Right lobe of liver (tissue), 6 donors: ENCODE results near the gene POMT1. TPM values are rescaled to one million over a fixed set of nuclear protein-coding genes. Genes with fewer than 3 reads are reported as not detected.
A peak's percentile ranks its signal among the peaks of the same experiment; 100 is the strongest.

Experiments used
- ATAC-seq, 4 donors: fragments of 200-7000 bp; cut with Tn5 transposase; one replicate each; pipeline ENCODE4 v1.9.1; 2020; ENCODE audit warnings: mild to moderate bottlenecking in 4 of 4, moderate library complexity in 4 of 4
- DNase-seq, 3 donors: peaks; one replicate each; pipeline ENCODE4 v3.0.0-alpha.2; 2020
- H3K27ac ChIP-seq, 3 donors: fragments of 200-600 bp; one replicate each; pipeline ENCODE4 v1.8.0; 2022
- H3K27me3 ChIP-seq, 2 donors: fragments of 200-600 bp; one replicate each; pipeline ENCODE4 v1.8.0; 2022
- H3K36me3 ChIP-seq, 4 donors: fragments of 200-600 bp; sonication (generic) in 1 of 4; one replicate each; pipeline versions ENCODE4 v1.5.1 to v1.8.0; 2017 to 2022; ENCODE audit warnings: control low read depth in 1 of 4
- H3K4me1 ChIP-seq, 4 donors: fragments of 200-600 bp; sonication (generic) in 1 of 4; one replicate each; pipeline versions ENCODE4 v1.5.1 to v1.8.0; 2017 to 2022; ENCODE audit warnings: control low read depth in 1 of 4
- H3K4me3 ChIP-seq, 3 donors: fragments of 200-600 bp; one replicate each; pipeline ENCODE4 v1.8.0; 2022
- H3K9me3 ChIP-seq, 4 donors: fragments of 200-600 bp; sonication (generic) in 1 of 4; one replicate each; pipeline versions ENCODE4 v1.5.1 to v1.8.0; 2017 to 2022; ENCODE audit warnings: control low read depth in 1 of 4
- POLR2A ChIP-seq: fragments of 450-650 bp; IDR thresholded peaks from one replicate; pipeline ENCODE4 v1.6.1; 2017; ENCODE audit warnings: antibody characterized with exemption, mild to moderate bottlenecking
- WGBS: methylation state at CpG from one replicate; pipeline ENCODE4 v1.1.6; 2018; ENCODE audit warnings: low coverage, low lambda C conversion rate; ENCODE audit not compliant: insufficient coverage; ENCODE audit errors: missing lambda C conversion rate; 5-methylcytosine and 5-hydroxymethylcytosine counted together
- intact Hi-C, 2 donors: fragments of 100-400 bp; cut with DNase I; formaldehyde crosslinking; loops; one replicate each; pipeline versions ENCODE4 v1.11.2 to v1.14.1; 2022
- total RNA-seq, 6 experiments: library from RNA; depleted of rRNA in 2 of 6; stranded (reverse); fragments of >200 nt in 2 of 6; fragmentation: NEBNext Ultra II Directional in 3 of 6; extraction: Animal tissue kit (Norgen Biotek cat#: 25700) in 3 of 6; gene quantifications; one replicate each; pipeline versions ENCODE4 v1.1.0 to v1.2.4, GENCODE V29; 2016 to 2023
- TF ChIP-seq, protein P1 (sequence below), 4 donors: fragments of 200-600 bp in 3 of 4; fragments of 450-650 bp in 1 of 4; IDR thresholded peaks; one replicate each; pipeline versions ENCODE4 v1.5.1 to v1.8.0; 2016 to 2022; ENCODE audit warnings: antibody characterized with exemption in 4 of 4, mild to moderate bottlenecking in 2 of 4
- donor health status: DM: no; HTN: yes; CAD: no.
- donor health status: DM: no; HTN: no; CAD: no.
- donor health status: DM: no; HTN: no; CAD: no.
- donor health status: DM: no; HTN: yes; CAD: no.
- donor health status: DM: no; HTN: yes; CAD: no.

POMT1 gene
- total RNA-seq, 6 experiments from 2014 or later, result 14.3 to 17.7 (median 15.7) TPM

DNA sequence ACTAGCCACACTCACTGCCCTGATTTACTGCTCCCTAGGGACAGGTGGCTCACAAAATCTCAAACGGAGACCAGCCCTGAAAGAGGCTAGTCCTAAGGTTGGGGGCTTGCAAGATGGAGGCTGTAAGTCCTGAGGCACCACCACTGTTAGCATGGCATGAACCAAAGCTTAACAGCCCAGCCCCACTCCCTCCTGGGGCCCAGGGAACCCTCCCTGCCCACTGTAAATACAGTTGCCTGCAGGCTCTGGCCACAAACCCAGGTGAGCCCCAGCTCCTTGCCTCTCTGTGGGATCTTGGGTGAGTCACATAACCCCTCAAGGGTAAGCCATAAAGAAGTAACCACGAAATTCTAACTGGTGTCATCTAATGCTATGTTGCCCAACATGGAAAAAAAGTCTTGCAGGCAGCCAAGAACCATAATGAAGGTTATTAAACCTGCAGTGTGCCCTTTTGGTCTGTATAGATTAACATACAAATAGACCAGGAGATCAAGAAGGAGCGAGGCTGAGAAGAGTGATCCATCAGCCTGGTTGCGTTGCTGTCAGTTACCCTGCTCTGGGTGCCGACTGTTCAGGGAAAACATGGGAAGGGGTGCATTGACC lies 1.7 kb upstream of the POMT1 start:
- no peak for ATAC-seq

DNA sequence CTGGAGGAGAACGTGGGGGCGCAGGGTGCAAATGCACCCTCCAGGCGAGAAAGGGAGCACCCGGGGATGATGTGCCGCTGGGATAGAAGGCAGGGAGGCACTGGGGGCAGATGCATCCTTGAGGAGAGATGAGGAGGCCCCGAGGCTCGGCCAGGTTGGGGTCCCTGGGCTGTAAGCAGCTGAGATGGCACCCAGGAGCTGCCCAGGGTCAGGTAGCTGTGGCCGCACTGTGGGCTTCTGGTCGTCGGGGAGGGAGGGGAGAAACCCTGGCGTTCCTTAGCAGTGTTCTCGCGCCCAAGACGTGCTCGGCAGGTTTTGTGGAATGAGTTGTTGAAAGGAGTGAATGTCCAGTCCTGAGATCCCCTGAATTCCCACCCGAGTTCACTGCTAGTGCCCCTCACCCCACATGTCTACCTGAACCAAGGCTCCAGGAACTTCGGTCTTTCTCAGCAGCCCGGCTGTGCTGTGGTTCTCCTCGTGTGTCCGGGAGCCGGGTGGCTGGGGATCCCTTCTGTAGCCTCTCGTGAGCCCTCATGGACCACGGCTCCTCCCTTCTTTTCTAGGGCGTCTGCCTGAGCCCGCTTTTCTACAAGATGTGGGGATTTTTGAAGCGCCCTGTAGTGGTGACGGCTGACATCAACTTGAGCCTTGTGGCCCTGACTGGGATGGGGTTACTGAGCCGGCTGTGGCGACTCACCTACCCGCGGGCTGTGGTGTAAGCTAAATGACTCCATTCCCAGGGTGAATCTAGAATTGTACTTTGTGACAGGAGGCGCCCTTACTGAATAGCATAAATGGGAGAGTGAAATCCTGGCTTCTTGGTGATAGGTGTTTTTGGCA lies 1.1 kb downstream of the POMT1 start:
- TF ChIP-seq, protein P1, sequence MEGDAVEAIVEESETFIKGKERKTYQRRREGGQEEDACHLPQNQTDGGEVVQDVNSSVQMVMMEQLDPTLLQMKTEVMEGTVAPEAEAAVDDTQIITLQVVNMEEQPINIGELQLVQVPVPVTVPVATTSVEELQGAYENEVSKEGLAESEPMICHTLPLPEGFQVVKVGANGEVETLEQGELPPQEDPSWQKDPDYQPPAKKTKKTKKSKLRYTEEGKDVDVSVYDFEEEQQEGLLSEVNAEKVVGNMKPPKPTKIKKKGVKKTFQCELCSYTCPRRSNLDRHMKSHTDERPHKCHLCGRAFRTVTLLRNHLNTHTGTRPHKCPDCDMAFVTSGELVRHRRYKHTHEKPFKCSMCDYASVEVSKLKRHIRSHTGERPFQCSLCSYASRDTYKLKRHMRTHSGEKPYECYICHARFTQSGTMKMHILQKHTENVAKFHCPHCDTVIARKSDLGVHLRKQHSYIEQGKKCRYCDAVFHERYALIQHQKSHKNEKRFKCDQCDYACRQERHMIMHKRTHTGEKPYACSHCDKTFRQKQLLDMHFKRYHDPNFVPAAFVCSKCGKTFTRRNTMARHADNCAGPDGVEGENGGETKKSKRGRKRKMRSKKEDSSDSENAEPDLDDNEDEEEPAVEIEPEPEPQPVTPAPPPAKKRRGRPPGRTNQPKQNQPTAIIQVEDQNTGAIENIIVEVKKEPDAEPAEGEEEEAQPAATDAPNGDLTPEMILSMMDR (IDR thresholded peaks at IDR 0.05), result no peak
- no peak for TF ChIP-seq POLR2A
- H3K36me3 ChIP-seq, result peaks cover 0 to 6% (median 0%) of the 10 kb centered on the region in 4 donors
- peak overlapping the region; percentile 95 to 100 (median 99) for H3K4me3 ChIP-seq
- no peak overlapping the region for H3K27ac ChIP-seq
- DNase-seq (no peak), ATAC-seq (peak in 2 of 4 donors; percentile 6 to 22)
- no peaks in the 10 kb centered on the region for H3K9me3 ChIP-seq
- H3K4me1 ChIP-seq, result peaks cover 0 to 19% (median 7%) of the 10 kb centered on the region in 4 donors
- intact Hi-C loops, result no loop called here
- no peaks in the 10 kb centered on the region for H3K27me3 ChIP-seq
- WGBS, result 24% methylated on average over 29 of the region's 32 CpGs

More for the DNA sequence above, 1.7 kb upstream of the POMT1 start:
- Histone ChIP-seq H3K27me3 (no peaks in the 10 kb centered on the region), H3K36me3 (peaks cover 0 to 22% (median 10%) of the 10 kb centered on the region in 4 donors), H3K4me3 (no peak overlapping the region), H3K9me3 (no peaks in the 10 kb centered on the region), H3K27ac (no peak overlapping the region), H3K4me1 (peaks cover 0 to 17% (median 5%) of the 10 kb centered on the region in 4 donors)
- WGBS, result 51% methylated on average over 3 of the region's 5 CpGs
- TF ChIP-seq POLR2A, result no peak
- TF ChIP-seq, protein P1 (IDR thresholded peaks at IDR 0.05), result no peak
- intact Hi-C loops, result no loop called here
- DNase-seq, result no peak

DNA sequence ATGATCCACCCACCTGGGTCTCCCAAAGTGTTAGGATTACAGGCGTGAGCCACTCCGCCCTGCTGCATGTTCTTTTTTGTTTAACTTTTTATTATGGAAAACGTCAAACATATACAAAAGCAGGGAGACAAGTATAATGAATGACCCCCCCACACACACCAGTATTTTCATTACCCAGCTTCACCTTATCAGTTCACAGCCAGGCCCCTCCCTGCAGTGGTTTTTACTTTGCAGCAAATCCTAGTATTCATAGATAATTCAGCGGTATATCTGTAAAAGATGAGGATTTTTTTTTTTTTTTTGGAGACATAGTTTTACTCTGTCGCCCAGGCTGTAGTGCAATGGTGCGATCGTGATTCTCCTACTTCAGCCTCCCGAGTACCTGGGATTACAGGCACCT lies 2.3 kb downstream of the POMT1 start:
- intact Hi-C loops, result no loop called here
- H3K9me3 ChIP-seq, result no peaks in the 10 kb centered on the region
- H3K4me1 ChIP-seq, result peaks cover 0 to 19% (median 7%) of the 10 kb centered on the region in 4 donors
- WGBS, result 89% methylated on average over 6 of the region's 8 CpGs
- H3K27me3 ChIP-seq, result no peaks in the 10 kb centered on the region
- no peak for TF ChIP-seq POLR2A
- TF ChIP-seq, protein P1 (IDR thresholded peaks at IDR 0.05), result no peak
- peaks cover 0 to 10% (median under 1%) of the 10 kb centered on the region in 4 donors for H3K36me3 ChIP-seq
- ATAC-seq, result no peak
- no peak overlapping the region for H3K27ac ChIP-seq
- no peak for DNase-seq
- no peak overlapping the region for H3K4me3 ChIP-seq

GRCh38 chr9:131511416-131511815 lies 8.7 kb downstream of the POMT1 start:
- H3K4me3 ChIP-seq, result no peak overlapping the region
- H3K36me3 ChIP-seq, result peaks cover 0 to 37% (median 7%) of the 10 kb centered on the region in 4 donors
- no peak for TF ChIP-seq POLR2A
- TF ChIP-seq, protein P1 (IDR thresholded peaks at IDR 0.05), result no peak
- intact Hi-C loops, result no loop called here
- no peaks in the 10 kb centered on the region for H3K9me3 ChIP-seq
- no peaks in the 10 kb centered on the region for H3K4me1 ChIP-seq
- no peak overlapping the region for H3K27ac ChIP-seq
- DNase-seq (no peak), ATAC-seq (peak in 1 of 4 donors; percentile 39)
- H3K27me3 ChIP-seq, result no peaks in the 10 kb centered on the region
- 69% methylated on average over 5 of the region's 7 CpGs for WGBS
